ENCODE data around the gene CATSPER2.
"Not testable (repeated sequence)": the region's sequence is repeated elsewhere in the genome, so short reads cannot be mapped to it uniquely, and the experiment has no call there.

GRCh38 chr15:43638464-43639204 lies 10.0 kb downstream of the CATSPER2 start:
- TF ChIP-seq POLR2A, CTCF (IDR thresholded peaks at IDR 0.05): not testable (repeated sequence)

Measured in body of pancreas (tissue), 4 donors.